Naive B cell (primary cell): ENCODE measurements around the gene APOBEC3F. TPM values are rescaled to one million over a fixed set of nuclear protein-coding genes. Genes with fewer than 3 reads are reported as not detected.

ENCODE experiments used
- ATAC-seq, 2 donors: fragments of 150-1000 bp; cut with Tn5 transposase; 2 replicates each; pipeline ENCODE4 v1.10.0; 2021; ENCODE audit warnings: low read depth in 2 of 2, mild to moderate bottlenecking in 2 of 2, moderate library complexity in 2 of 2
- DNase-seq: peaks from one replicate; pipeline ENCODE4 v3.0.0; 2022
- H3K27ac Mint-ChIP-seq, 6 donors: one replicate each; pipeline ENCODE4 v1.8.0; 2020 to 2022; ENCODE audit warnings: mild to moderate bottlenecking in 6 of 6, mixed read lengths in 6 of 6, moderate library complexity in 5 of 6, inconsistent platforms in 2 of 6
- H3K27me3 Mint-ChIP-seq, 3 donors: one replicate each; pipeline ENCODE4 v1.8.0; 2021 to 2022; ENCODE audit warnings: mixed read lengths in 3 of 3, mild to moderate bottlenecking in 1 of 3
- H3K36me3 Mint-ChIP-seq, 2 donors: one replicate each; pipeline ENCODE4 v1.8.0; 2020 to 2022; ENCODE audit warnings: mixed read lengths in 2 of 2, inconsistent platforms in 1 of 2, mild to moderate bottlenecking in 1 of 2
- H3K4me1 Mint-ChIP-seq, 3 donors: one replicate each; pipeline ENCODE4 v1.8.0; 2020 to 2022; ENCODE audit warnings: mixed read lengths in 3 of 3, inconsistent platforms in 1 of 3, mild to moderate bottlenecking in 1 of 3, moderate library complexity in 1 of 3
- H3K4me3 Mint-ChIP-seq, 8 donors: one replicate each; pipeline ENCODE4 v1.8.0; 2020 to 2022; ENCODE audit warnings: mild to moderate bottlenecking in 8 of 8, mixed read lengths in 8 of 8, moderate library complexity in 8 of 8, inconsistent platforms in 2 of 8
- H3K9me3 Mint-ChIP-seq, 7 donors: one replicate each; pipeline ENCODE4 v1.8.0; 2020 to 2022; ENCODE audit warnings: mixed read lengths in 7 of 7, mild to moderate bottlenecking in 5 of 7, inconsistent platforms in 2 of 7, moderate library complexity in 1 of 7
- polyA plus RNA-seq, 6 donors: library from polyadenylated mRNA; unstranded; fragments of 300-500 nt; fragmentation: Illumina TruSeq; gene quantifications; one replicate each; pipeline ENCODE4 v1.2.3, GENCODE V29; 2021; ENCODE audit warnings: low read depth in 6 of 6

The APOBEC3F gene
- polyA plus RNA-seq, 6 donors from 2014 or later, result 32.0 to 56.2 (median 36.4) TPM

- ATAC-seq, result no peak
- Mint-ChIP-seq H3K27ac (peak overlapping the region in 4 of 6 donors; percentile 18 to 98 (median 67)), H3K27me3 (no peaks in the 10 kb centered on the region), H3K4me3 (peak overlapping the region in 4 of 8 donors; percentile 45 to 75 (median 57)), H3K4me1 (peaks cover 31 to 51% (median 49%) of the 10 kb centered on the region in 3 donors), H3K36me3 (peaks cover 11 to 18% of the 10 kb centered on the region in 2 donors), H3K9me3 (no peaks in the 10 kb centered on the region)
- no peak for DNase-seq
Measured at GRCh38 chr22:39081598-39081997, 40.9 kb downstream of the APOBEC3F start.

GRCh38 chr22:39083212-39084165, 42.8 kb downstream of the APOBEC3F start:
- no peaks in the 10 kb centered on the region for H3K9me3 Mint-ChIP-seq
- peaks cover 11 to 20% of the 10 kb centered on the region in 2 donors for H3K36me3 Mint-ChIP-seq
- no peak for DNase-seq
- H3K27ac Mint-ChIP-seq, result peak overlapping the region in 5 of 6 donors; percentile 23 to 65 (median 36)
- no peak for ATAC-seq
- H3K4me3 Mint-ChIP-seq, result no peak overlapping the region
- H3K4me1 Mint-ChIP-seq, result peaks cover 31 to 46% (median 36%) of the 10 kb centered on the region in 3 donors
- no peaks in the 10 kb centered on the region for H3K27me3 Mint-ChIP-seq

GRCh38 chr22:39084666-39085065, 44.0 kb downstream of the APOBEC3F start:
- H3K27ac Mint-ChIP-seq, result peak overlapping the region in 1 of 6 donors; percentile 61
- H3K9me3 Mint-ChIP-seq, result no peaks in the 10 kb centered on the region
- DNase-seq (no peak), ATAC-seq (no peak)
- H3K27me3 Mint-ChIP-seq, result no peaks in the 10 kb centered on the region
- H3K4me1 Mint-ChIP-seq, result peaks cover 29 to 48% (median 33%) of the 10 kb centered on the region in 3 donors
- H3K36me3 Mint-ChIP-seq, result peaks cover 11 to 20% of the 10 kb centered on the region in 2 donors
- H3K4me3 Mint-ChIP-seq, result no peak overlapping the region

GRCh38 chr22:39087098-39087497, 46.4 kb downstream of the APOBEC3F start:
- Mint-ChIP-seq H3K4me1 (peaks cover 20 to 42% (median 31%) of the 10 kb centered on the region in 3 donors), H3K27me3 (no peaks in the 10 kb centered on the region), H3K9me3 (no peaks in the 10 kb centered on the region), H3K4me3 (peak overlapping the region in 1 of 8 donors; percentile 42), H3K36me3 (peaks cover 0 to 8% of the 10 kb centered on the region in 2 donors), H3K27ac (peak overlapping the region in 4 of 6 donors; percentile 9 to 80 (median 42))
- ATAC-seq (no peak), DNase-seq (no peak)

GRCh38 chr22:39087881-39088684, 47.4 kb downstream of the APOBEC3F start:
- ATAC-seq, result no peak
- Mint-ChIP-seq H3K9me3 (no peaks in the 10 kb centered on the region), H3K4me1 (peaks cover 26 to 47% (median 39%) of the 10 kb centered on the region in 3 donors), H3K4me3 (no peak overlapping the region), H3K36me3 (peaks cover 0 to 8% of the 10 kb centered on the region in 2 donors), H3K27me3 (no peaks in the 10 kb centered on the region), H3K27ac (peak overlapping the region in 4 of 6 donors; percentile 39 to 75 (median 42))
- DNase-seq, result no peak

DNA sequence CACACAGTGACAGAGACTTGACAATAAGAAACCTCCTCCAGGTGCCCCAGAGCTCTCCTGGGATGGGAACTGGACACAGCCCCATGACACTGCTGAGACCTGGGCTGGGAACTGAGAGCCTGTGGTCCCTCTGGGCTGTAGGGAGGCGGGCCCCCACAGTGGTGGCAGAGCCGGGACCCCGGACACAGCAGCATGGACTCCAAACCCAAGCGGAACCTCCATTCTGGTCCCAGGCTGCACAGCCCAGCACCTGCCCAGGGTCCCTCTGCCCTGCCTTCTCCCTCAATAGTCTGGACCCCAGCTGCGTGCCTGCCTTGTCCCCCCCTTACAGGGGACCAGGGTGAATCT, 48.0 kb downstream of the APOBEC3F start:
- Mint-ChIP-seq H3K9me3 (no peaks in the 10 kb centered on the region), H3K27me3 (no peaks in the 10 kb centered on the region), H3K36me3 (peaks cover 0 to 8% of the 10 kb centered on the region in 2 donors), H3K27ac (peak overlapping the region in 2 of 6 donors; percentile 39 to 75), H3K4me3 (no peak overlapping the region), H3K4me1 (peaks cover 26 to 44% (median 39%) of the 10 kb centered on the region in 3 donors)
- ATAC-seq (no peak), DNase-seq (no peak)

- DNase-seq (no peak), ATAC-seq (no peak)
- Mint-ChIP-seq H3K36me3 (peaks cover 0 to 8% of the 10 kb centered on the region in 2 donors), H3K9me3 (no peaks in the 10 kb centered on the region), H3K4me3 (peak overlapping the region in 1 of 8 donors; percentile 37), H3K27ac (peak overlapping the region in 1 of 6 donors; percentile 73), H3K27me3 (no peaks in the 10 kb centered on the region), H3K4me1 (peaks cover 34 to 52% (median 47%) of the 10 kb centered on the region in 3 donors)
Measured at GRCh38 chr22:39089928-39090327, 49.3 kb downstream of the APOBEC3F start.

DNA sequence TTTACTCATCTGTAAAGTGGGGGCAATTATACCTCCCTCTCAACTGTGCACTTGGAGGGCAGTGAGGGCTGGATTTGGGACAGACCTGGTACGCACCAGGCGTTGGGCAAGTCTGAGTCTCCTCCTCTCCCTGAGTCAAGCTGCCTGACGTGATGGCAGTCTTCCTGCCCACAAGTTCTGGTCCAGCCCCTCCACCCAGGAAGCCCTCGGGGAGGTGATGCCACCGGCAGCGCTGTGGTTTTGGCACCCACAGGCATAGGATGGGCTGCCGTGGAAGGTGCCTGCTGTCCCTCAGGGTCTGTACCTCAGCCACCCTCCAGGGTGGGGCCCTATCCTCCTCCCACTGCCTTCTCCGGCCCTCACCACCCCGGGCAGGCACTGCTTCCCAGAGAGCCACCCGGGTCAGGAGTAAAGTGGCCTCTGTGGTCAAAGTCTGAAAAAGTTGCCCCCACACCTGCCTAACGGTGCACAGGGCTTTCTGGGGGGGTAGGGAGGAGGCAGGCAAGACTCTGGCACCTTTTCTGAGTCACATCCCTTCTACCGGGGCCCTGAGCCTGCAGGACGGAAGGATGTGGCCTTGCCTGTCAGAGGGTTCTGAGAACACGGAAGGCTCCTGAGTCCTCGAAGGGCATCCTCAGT, 49.9 kb downstream of the APOBEC3F start:
- Mint-ChIP-seq H3K36me3 (peaks cover 0 to 8% of the 10 kb centered on the region in 2 donors), H3K27me3 (no peaks in the 10 kb centered on the region), H3K9me3 (no peaks in the 10 kb centered on the region), H3K27ac (peak overlapping the region in 3 of 6 donors; percentile 27 to 73 (median 30)), H3K4me3 (peak overlapping the region in 1 of 8 donors; percentile 25), H3K4me1 (peaks cover 35 to 54% (median 50%) of the 10 kb centered on the region in 3 donors)
- ATAC-seq (peak; percentile 46 to 57), DNase-seq (no peak)

GRCh38 chr22:39091126-39092081, 50.7 kb downstream of the APOBEC3F start:
- peaks cover 35 to 54% (median 50%) of the 10 kb centered on the region in 3 donors for H3K4me1 Mint-ChIP-seq
- H3K9me3 Mint-ChIP-seq, result no peaks in the 10 kb centered on the region
- no peaks in the 10 kb centered on the region for H3K27me3 Mint-ChIP-seq
- peak overlapping the region in 2 of 8 donors; percentile 32 to 65 for H3K4me3 Mint-ChIP-seq
- H3K36me3 Mint-ChIP-seq, result peaks cover 0 to 3% of the 10 kb centered on the region in 2 donors
- peak overlapping the region in 4 of 6 donors; percentile 27 to 73 (median 60) for H3K27ac Mint-ChIP-seq
- no peak for DNase-seq
- ATAC-seq, result no peak

DNA sequence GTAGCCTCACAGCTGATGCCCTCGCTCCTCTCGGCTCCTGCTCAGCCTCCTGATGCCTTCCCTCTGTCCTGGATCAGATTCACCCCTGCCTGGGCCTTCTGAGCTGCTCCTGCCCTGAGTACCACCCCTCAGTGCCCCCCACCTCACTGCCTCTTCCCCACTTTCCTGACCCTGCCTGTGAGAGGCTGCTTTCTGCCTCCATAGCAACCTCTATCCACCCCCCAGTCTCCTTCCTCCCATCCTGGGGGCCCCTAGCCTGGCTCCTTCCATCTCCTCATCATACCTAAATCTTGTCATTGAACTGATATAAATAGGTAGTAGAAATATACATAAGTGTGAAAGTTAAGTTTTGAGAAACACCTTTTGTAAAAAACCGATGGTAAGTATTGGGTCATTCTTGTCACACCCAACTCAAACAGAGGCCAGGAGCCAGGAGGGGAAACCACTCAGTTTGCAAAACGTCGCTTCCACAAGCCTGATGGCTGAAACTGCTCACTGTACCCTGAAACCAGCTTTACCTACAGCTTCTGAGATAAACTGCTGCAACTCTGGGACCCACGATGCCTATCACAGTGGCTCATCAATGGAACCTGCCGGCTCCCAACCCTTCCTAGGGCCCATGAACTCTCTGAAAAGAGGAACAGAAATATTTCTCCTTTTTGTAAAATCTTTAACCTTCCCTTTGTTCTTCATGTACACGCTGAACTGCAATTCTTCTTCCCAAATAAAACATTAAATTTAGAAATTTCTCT, 51.6 kb downstream of the APOBEC3F start:
- ATAC-seq, result peak; percentile 18 to 47
- no peaks in the 10 kb centered on the region for H3K9me3 Mint-ChIP-seq
- H3K27ac Mint-ChIP-seq, result peak overlapping the region; percentile 17 to 70 (median 55)
- DNase-seq, result no peak
- H3K4me3 Mint-ChIP-seq, result peak overlapping the region in 1 of 8 donors; percentile 35
- no peaks in the 10 kb centered on the region for H3K27me3 Mint-ChIP-seq
- no peaks in the 10 kb centered on the region for H3K36me3 Mint-ChIP-seq
- peaks cover 32 to 59% (median 52%) of the 10 kb centered on the region in 3 donors for H3K4me1 Mint-ChIP-seq

DNA sequence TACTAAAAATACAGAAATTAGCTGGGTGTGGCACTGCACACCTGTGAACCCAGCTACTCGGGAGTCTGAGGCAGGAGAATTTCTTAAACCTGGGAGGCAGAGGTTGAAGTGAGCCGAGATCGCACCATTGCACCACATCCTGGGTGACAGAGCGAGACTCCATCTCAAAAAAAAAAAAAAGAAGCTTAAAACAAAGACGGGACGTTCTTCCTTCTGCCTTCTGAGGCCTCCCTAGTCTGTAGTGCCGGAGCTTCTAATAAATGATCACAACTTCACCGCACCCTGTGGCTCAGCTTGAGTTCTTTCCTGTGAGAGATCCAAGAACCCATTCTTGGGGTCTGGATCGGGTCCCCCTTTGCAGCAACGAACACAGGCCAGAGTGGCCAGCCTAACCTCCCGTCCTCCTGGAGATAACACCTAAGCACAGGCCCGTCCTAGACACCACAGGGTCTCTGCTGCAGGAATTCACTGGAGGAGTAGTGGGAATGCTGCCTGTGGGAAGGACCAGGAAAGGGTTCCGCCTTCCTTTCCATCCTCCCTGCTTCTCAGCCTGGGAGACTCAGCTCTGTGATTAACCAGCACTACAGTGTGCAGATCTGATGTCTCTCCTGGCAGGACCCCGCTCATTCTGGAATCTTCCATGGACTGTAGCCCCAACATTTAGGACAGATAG, 54.2 kb downstream of the APOBEC3F start:
- Mint-ChIP-seq H3K27ac (peak overlapping the region in 4 of 6 donors; percentile 32 to 100 (median 76)), H3K4me1 (peaks cover 39 to 81% (median 64%) of the 10 kb centered on the region in 3 donors), H3K36me3 (no peaks in the 10 kb centered on the region), H3K27me3 (no peaks in the 10 kb centered on the region), H3K9me3 (no peaks in the 10 kb centered on the region), H3K4me3 (peak overlapping the region in 4 of 8 donors; percentile 26 to 54 (median 30))
- DNase-seq, result no peak
- no peak for ATAC-seq
